Femur (tissue), 1 donor: ENCODE results near the gene BFSP2.
"Not testable (repeated sequence)": the region's sequence is repeated elsewhere in the genome, so short reads cannot be mapped to it uniquely, and the experiment has no call there.

ENCODE experiments used
- DNase-seq: peaks from one replicate; pipeline ENCODE4 v3.0.0-alpha.2; 2017

Gene BFSP2

GRCh38 chr3:133523758-133524157, 123.9 kb downstream of the BFSP2 start:
- DNase-seq, result not testable (repeated sequence)
